K562 (cell line): ENCODE results near the gene ERFL. TPM values are rescaled to one million over a fixed set of nuclear protein-coding genes. Genes with fewer than 3 reads are reported as not detected.

Experiments used
- ARHGAP35 ChIP-seq: fragments of 450-650 bp; IDR thresholded peaks from 2 replicates; pipeline ENCODE4 v1.6.1; 2018; ENCODE audit not compliant: partially characterized antibody
- CBX5 ChIP-seq: IDR thresholded peaks from 2 replicates; pipeline ENCODE4 v1.6.1; 2014; ENCODE audit warnings: low read depth, borderline replicate concordance
- E2F6 ChIP-seq, 2 experiments: IDR thresholded peaks; 2 replicates each; pipeline ENCODE4 v1.6.1; 2011; ENCODE audit warnings: borderline replicate concordance in 1 of 2, control low read depth in 1 of 2, low read depth in 1 of 2, low read length in 1 of 2, mild to moderate bottlenecking in 1 of 2, mixed read lengths in 1 of 2, moderate library complexity in 1 of 2; ENCODE audit not compliant: insufficient read depth in 1 of 2, insufficient read length in 1 of 2, poor library complexity in 1 of 2, severe bottlenecking in 1 of 2; ENCODE audit errors: extremely low read depth in 1 of 2
- GATAD2A ChIP-seq: fragments of 450-650 bp; IDR thresholded peaks from 2 replicates; pipeline ENCODE4 v1.6.1; 2017
- HDGF ChIP-seq: fragments of 450-650 bp; IDR thresholded peaks from 2 replicates; pipeline ENCODE4 v1.6.1; 2016
- HIVEP1 ChIP-seq: fragments of 250-450 bp; sonication (Bioruptor Pico); IDR thresholded peaks from 2 replicates; pipeline ENCODE4 v1.4.0; 2020; ENCODE audit warnings: mild to moderate bottlenecking
- NFE2L1 ChIP-seq: fragments of 450-650 bp; IDR thresholded peaks from 2 replicates; pipeline ENCODE4 v1.6.1; 2016; ENCODE audit warnings: missing genetic modification characterization, low read depth, mild to moderate bottlenecking, missing compliant biosample characterization, moderate library complexity, borderline replicate concordance
- POLR3G ChIP-seq: IDR thresholded peaks from 2 replicates; pipeline ENCODE4 v1.6.1; 2011; ENCODE audit not compliant: insufficient read length, insufficient replicate concordance; ENCODE audit errors: extremely low read depth
- RNF219 ChIP-seq: fragments of 250-450 bp; sonication (Bioruptor Pico); IDR thresholded peaks from 2 replicates; pipeline ENCODE4 v1.5.0; 2022; ENCODE audit warnings: mild to moderate bottlenecking
- RUNX1 ChIP-seq: sonication (generic); IDR thresholded peaks from 2 replicates; pipeline ENCODE4 v1.6.1; 2016; ENCODE audit warnings: antibody characterized with exemption, low read depth
- SMARCC2 ChIP-seq: fragments of 450-650 bp; IDR thresholded peaks from 2 replicates; pipeline ENCODE4 v1.6.1; 2017; ENCODE audit warnings: antibody characterized with exemption, moderate library complexity, mild to moderate bottlenecking, low read depth
- TEAD1 ChIP-seq, 2 experiments: fragments of 450-650 bp in 1 of 2; sonication (generic) in 1 of 2; formaldehyde crosslinking; IDR thresholded peaks; 2 replicates each; pipeline versions ENCODE4 v1.4.0 to v1.8.0; 2020 to 2022; ENCODE audit warnings: mild to moderate bottlenecking in 2 of 2, missing genetic modification reagents in 1 of 2
- ZNF444 ChIP-seq: fragments of 250-450 bp; sonication (Bioruptor Pico); IDR thresholded peaks from 2 replicates; pipeline ENCODE4 v1.4.0; 2020; ENCODE audit warnings: mild to moderate bottlenecking, moderate library complexity
- ZNF766 ChIP-seq: fragments of 200-800 bp; sonication (Bioruptor generic); conservative IDR thresholded peaks from 2 replicates; pipeline ENCODE4 v1.6.1; 2016; ENCODE audit warnings: missing genetic modification characterization, missing compliant biosample characterization
- polyA plus RNA-seq, 8 experiments: library from polyadenylated mRNA; depleted of rRNA in 4 of 8; stranded (reverse) in 5 of 8; unstranded in 3 of 8; fragments of >200 nt; fragmentation: Nextera tagmentation in 2 of 8; fragmentation: Illumina TruSeq in 1 of 8; extraction: Ambion mirVana in 2 of 8; extraction: Trizol in 1 of 8; gene quantifications; 2 replicates each; pipeline versions ENCODE4 v1.2.1 to v1.2.3, GENCODE V29; 2011 to 2014; ENCODE audit warnings: inconsistent platforms in 1 of 8, missing spikeins in 1 of 8
- total RNA-seq, 7 experiments: library from RNA; depleted of rRNA in 6 of 7; stranded (reverse); fragments of >200 nt in 6 of 7; fragmentation: Illumina TruSeq in 2 of 7; extraction: Trizol in 2 of 7; gene quantifications; 2 replicates each; pipeline versions ENCODE4 v1.2.1 to v1.2.3, GENCODE V29; 2011 to 2021; ENCODE audit warnings: low replicate concordance in 1 of 7
- TF ChIP-seq, protein P1 (sequence below): fragments of 450-650 bp; IDR thresholded peaks from 2 replicates; pipeline ENCODE4 v1.6.1; 2014; ENCODE audit warnings: low read depth, mild to moderate bottlenecking, moderate library complexity, borderline replicate concordance
- TF ChIP-seq, protein P2 (sequence below): sonication (generic); formaldehyde crosslinking; IDR thresholded peaks from 2 replicates; pipeline ENCODE4 v1.8.1; 2023; ENCODE audit warnings: mild to moderate bottlenecking, missing genetic modification reagents

Gene ERFL
- total and polyA plus RNA-seq, 9 of the 15 experiments (the other 6 are each of a cell fraction or from before 2014, with no cell fraction given) = 0.07 to 0.75 (median 0.32) TPM; not detected in 4

GRCh38 chr19:41872775-41873647 lies 55.2 kb downstream of the ERFL start (continued):
- no peak for TF ChIP-seq CBX5
- no peak for TF ChIP-seq E2F6 (IDR thresholded peaks at IDR 0.05; ENCODE audit: borderline replicate concordance in 1 of 2, extremely low read depth in 1 of 2, insufficient read depth in 1 of 2, insufficient read length in 1 of 2, low read depth in 1 of 2, low read length in 1 of 2, poor library complexity in 1 of 2, severe bottlenecking in 1 of 2)
- no peak for TF ChIP-seq RNF219 (CRISPR knock-in tag)
- no peak for TF ChIP-seq NFE2L1
- TF ChIP-seq ZNF766 (CRISPR knock-in tag) = no peak
- TF ChIP-seq GATAD2A = no peak
- TF ChIP-seq SMARCC2 = no peak
- TF ChIP-seq HIVEP1 (CRISPR knock-in tag) = no peak
- no peak for TF ChIP-seq POLR3G
- TF ChIP-seq ARHGAP35 = no peak
- TF ChIP-seq RUNX1 = no peak
- TF ChIP-seq, protein P1, sequence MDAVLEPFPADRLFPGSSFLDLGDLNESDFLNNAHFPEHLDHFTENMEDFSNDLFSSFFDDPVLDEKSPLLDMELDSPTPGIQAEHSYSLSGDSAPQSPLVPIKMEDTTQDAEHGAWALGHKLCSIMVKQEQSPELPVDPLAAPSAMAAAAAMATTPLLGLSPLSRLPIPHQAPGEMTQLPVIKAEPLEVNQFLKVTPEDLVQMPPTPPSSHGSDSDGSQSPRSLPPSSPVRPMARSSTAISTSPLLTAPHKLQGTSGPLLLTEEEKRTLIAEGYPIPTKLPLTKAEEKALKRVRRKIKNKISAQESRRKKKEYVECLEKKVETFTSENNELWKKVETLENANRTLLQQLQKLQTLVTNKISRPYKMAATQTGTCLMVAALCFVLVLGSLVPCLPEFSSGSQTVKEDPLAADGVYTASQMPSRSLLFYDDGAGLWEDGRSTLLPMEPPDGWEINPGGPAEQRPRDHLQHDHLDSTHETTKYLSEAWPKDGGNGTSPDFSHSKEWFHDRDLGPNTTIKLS = no peak
- TF ChIP-seq, protein P2, sequence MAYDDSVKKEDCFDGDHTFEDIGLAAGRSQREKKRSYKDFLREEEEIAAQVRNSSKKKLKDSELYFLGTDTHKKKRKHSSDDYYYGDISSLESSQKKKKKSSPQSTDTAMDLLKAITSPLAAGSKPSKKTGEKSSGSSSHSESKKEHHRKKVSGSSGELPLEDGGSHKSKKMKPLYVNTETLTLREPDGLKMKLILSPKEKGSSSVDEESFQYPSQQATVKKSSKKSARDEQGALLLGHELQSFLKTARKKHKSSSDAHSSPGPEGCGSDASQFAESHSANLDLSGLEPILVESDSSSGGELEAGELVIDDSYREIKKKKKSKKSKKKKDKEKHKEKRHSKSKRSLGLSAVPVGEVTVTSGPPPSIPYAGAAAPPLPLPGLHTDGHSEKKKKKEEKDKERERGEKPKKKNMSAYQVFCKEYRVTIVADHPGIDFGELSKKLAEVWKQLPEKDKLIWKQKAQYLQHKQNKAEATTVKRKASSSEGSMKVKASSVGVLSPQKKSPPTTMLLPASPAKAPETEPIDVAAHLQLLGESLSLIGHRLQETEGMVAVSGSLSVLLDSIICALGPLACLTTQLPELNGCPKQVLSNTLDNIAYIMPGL (CRISPR knock-in tag) = no peak
- TF ChIP-seq HDGF = no peak
- TF ChIP-seq TEAD1 (CRISPR knock-in tag; IDR thresholded peaks at IDR 0.05) = no peak
- TF ChIP-seq ZNF444 (CRISPR knock-in tag) = no peak
